Vagina (tissue), 2 donors: ENCODE results near the gene GRIK2.

ENCODE experiments used
- CTCF ChIP-seq, 3 experiments: fragments of 450-650 bp in 2 of 3; fragments of 200-600 bp in 1 of 3; sonication (generic) in 1 of 3; IDR thresholded peaks; one replicate each; pipeline ENCODE4 v1.5.1; 2017 to 2019; ENCODE audit warnings: antibody characterized with exemption in 3 of 3, mild to moderate bottlenecking in 2 of 3, moderate library complexity in 2 of 3
- POLR2A ChIP-seq, 2 donors: fragments of 450-650 bp; IDR thresholded peaks; one replicate each; pipeline ENCODE4 v1.6.1; 2017; ENCODE audit warnings: antibody characterized with exemption in 2 of 2, mild to moderate bottlenecking in 2 of 2, moderate library complexity in 2 of 2

- no peak for TF ChIP-seq POLR2A (IDR thresholded peaks at IDR 0.05)
- no peak for TF ChIP-seq CTCF (IDR thresholded peaks at IDR 0.05)
Measured at GRCh38 chr6:101401171-101401570, 7.7 kb downstream of the GRIK2 start.
